HG03066 (cell line): ENCODE data around the gene UBE2J2.

Source experiments
- ATAC-seq: cut with Tn5 transposase; IDR thresholded peaks from one replicate; pipeline ENCODE4 v1.9.1; 2021; ENCODE audit warnings: low read depth; ENCODE audit not compliant: unreplicated experiment

The UBE2J2 gene

GRCh38 chr1:1282998-1283397, 9.3 kb upstream of the UBE2J2 start:
- no peak for ATAC-seq

- no peak for ATAC-seq
These were observed 8.1 kb upstream of the UBE2J2 start for GRCh38 chr1:1281533-1282321.

GRCh38 chr1:1280782-1281481, 7.3 kb upstream of the UBE2J2 start:
- no peak for ATAC-seq

- ATAC-seq: no peak
These were observed 5.4 kb upstream of the UBE2J2 start for GRCh38 chr1:1279028-1279427.

- ATAC-seq: no peak
These were observed 5.0 kb upstream of the UBE2J2 start for GRCh38 chr1:1278620-1279019.

- ATAC-seq: no peak
These were observed 2.2 kb upstream of the UBE2J2 start for GRCh38 chr1:1275836-1276235.

- ATAC-seq: no peak
These were observed 1.3 kb upstream of the UBE2J2 start for GRCh38 chr1:1274931-1275431.

GRCh38 chr1:1274299-1274930, 761 bp upstream of the UBE2J2 start:
- no peak for ATAC-seq

GRCh38 chr1:1273209-1273511, 494 bp downstream of the UBE2J2 start:
- peak; percentile 11 for ATAC-seq

GRCh38 chr1:1272341-1273208, 1.1 kb downstream of the UBE2J2 start:
- ATAC-seq: no peak

- no peak for ATAC-seq
These were observed 2.8 kb downstream of the UBE2J2 start for GRCh38 chr1:1270813-1271212.

- no peak for ATAC-seq
These were observed 5.4 kb downstream of the UBE2J2 start for GRCh38 chr1:1268284-1268682.

GRCh38 chr1:1267488-1268283, 6.0 kb downstream of the UBE2J2 start:
- ATAC-seq: no peak

GRCh38 chr1:1264868-1265272, 8.8 kb downstream of the UBE2J2 start:
- no peak for ATAC-seq

- no peak for ATAC-seq
These were observed 9.6 kb downstream of the UBE2J2 start for GRCh38 chr1:1264026-1264425.

- no peak for ATAC-seq
These were observed 10.9 kb downstream of the UBE2J2 start for GRCh38 chr1:1262758-1263157.

- no peak for ATAC-seq
These were observed 11.6 kb downstream of the UBE2J2 start for GRCh38 chr1:1262071-1262470.

- no peak for ATAC-seq
These were observed 12.7 kb downstream of the UBE2J2 start for GRCh38 chr1:1260843-1261560.

- no peak for ATAC-seq
These were observed 13.6 kb downstream of the UBE2J2 start for GRCh38 chr1:1259951-1260600.
